Kidney (tissue), 14 donors: ENCODE data around the gene DERL3. TPM values are rescaled to one million over a fixed set of nuclear protein-coding genes. Genes with fewer than 3 reads are reported as not detected.

Experiments used
- DNase-seq, 5 donors: peaks; one replicate each; pipeline ENCODE4 v3.0.0-alpha.2; 2013 to 2020
- FAIRE-seq: peaks from 2 replicates; lab custom pipeline; 2012; peaks lifted over from hg19 to GRCh38; lab: Jason Lieb, UNC
- H3K27ac ChIP-seq, 2 donors: one replicate each; pipeline ENCODE4 v1.7.0; 2013; ENCODE audit warnings: low read depth in 2 of 2, low read length in 2 of 2, inconsistent platforms in 1 of 2
- H3K27me3 ChIP-seq: one replicate; pipeline ENCODE4 v1.7.1; 2013; ENCODE audit warnings: low read length, inconsistent platforms; ENCODE audit not compliant: control insufficient read depth, insufficient read depth
- H3K36me3 ChIP-seq, 3 donors: one replicate each; pipeline versions ENCODE4 v1.7.0 to v1.7.1; 2013; ENCODE audit warnings: low read length in 3 of 3, control low read depth in 1 of 3, inconsistent platforms in 1 of 3; ENCODE audit not compliant: insufficient read depth in 3 of 3, control insufficient read depth in 2 of 3
- H3K4me1 ChIP-seq, 3 donors: one replicate each; pipeline versions ENCODE4 v1.7.0 to v1.7.1; 2013; ENCODE audit warnings: low read length in 3 of 3, inconsistent platforms in 1 of 3, low read depth in 1 of 3; ENCODE audit not compliant: control insufficient read depth in 2 of 3, insufficient read depth in 2 of 3
- H3K4me3 ChIP-seq, 3 donors: one replicate each; pipeline versions ENCODE4 v1.7.0 to v1.8.1; 2013; ENCODE audit warnings: low read length in 3 of 3, control low read depth in 1 of 3, inconsistent platforms in 1 of 3
- H3K9ac ChIP-seq, 3 donors: one replicate each; pipeline versions ENCODE4 v1.7.0 to v1.7.1; 2013; ENCODE audit warnings: low read length in 3 of 3, control low read depth in 1 of 3, inconsistent platforms in 1 of 3
- H3K9me3 ChIP-seq, 3 donors: one replicate each; pipeline versions ENCODE4 v1.7.0 to v1.7.1; 2013; ENCODE audit warnings: low read length in 3 of 3, control low read depth in 1 of 3, inconsistent platforms in 1 of 3; ENCODE audit not compliant: control insufficient read depth in 2 of 3, insufficient read depth in 1 of 3
- CTCF ChIP-seq: IDR thresholded peaks from 3 replicates; pipeline ENCODE4 v1.5.1; 2012; ENCODE audit warnings: mild to moderate bottlenecking, moderate library complexity, borderline replicate concordance; ENCODE audit not compliant: insufficient read depth; ENCODE audit errors: extremely low read depth
- intact Hi-C: fragments of 100-400 bp; cut with DNase I; formaldehyde crosslinking; loops from one replicate; pipeline ENCODE4 v1.11.1; 2022
- polyA plus RNA-seq: library from polyadenylated mRNA; stranded (reverse); fragments of 350-450 nt; fragmentation: Illumina TruSeq; extraction: RNeasy Lipid Tissue Mini Kit (QIAGEN cat#74804); gene quantifications from one replicate; pipeline ENCODE4 v1.2.3, GENCODE V29; 2014; ENCODE audit warnings: low read depth, low replicate concordance; ENCODE audit not compliant: insufficient read depth
- total RNA-seq: library from RNA; stranded (reverse); fragmentation: NEBNext Ultra II Directional; extraction: Animal tissue kit (Norgen Biotek cat#: 25700); gene quantifications from one replicate; pipeline ENCODE4 v1.2.1, GENCODE V29; 2021
- donor health status: control.
- donor health status: control.
- donor health status: control.
- donor health status: control.
- donor health status: control.
- donor health status: DM: yes; HTN: yes; CAD: no.
- donor health status: Normal renal cell carcinoma (clear cell type).

The DERL3 gene
- total and polyA plus RNA-seq, 2 donors from 2014 or later, result 3.1 to 24.7 TPM

DNA sequence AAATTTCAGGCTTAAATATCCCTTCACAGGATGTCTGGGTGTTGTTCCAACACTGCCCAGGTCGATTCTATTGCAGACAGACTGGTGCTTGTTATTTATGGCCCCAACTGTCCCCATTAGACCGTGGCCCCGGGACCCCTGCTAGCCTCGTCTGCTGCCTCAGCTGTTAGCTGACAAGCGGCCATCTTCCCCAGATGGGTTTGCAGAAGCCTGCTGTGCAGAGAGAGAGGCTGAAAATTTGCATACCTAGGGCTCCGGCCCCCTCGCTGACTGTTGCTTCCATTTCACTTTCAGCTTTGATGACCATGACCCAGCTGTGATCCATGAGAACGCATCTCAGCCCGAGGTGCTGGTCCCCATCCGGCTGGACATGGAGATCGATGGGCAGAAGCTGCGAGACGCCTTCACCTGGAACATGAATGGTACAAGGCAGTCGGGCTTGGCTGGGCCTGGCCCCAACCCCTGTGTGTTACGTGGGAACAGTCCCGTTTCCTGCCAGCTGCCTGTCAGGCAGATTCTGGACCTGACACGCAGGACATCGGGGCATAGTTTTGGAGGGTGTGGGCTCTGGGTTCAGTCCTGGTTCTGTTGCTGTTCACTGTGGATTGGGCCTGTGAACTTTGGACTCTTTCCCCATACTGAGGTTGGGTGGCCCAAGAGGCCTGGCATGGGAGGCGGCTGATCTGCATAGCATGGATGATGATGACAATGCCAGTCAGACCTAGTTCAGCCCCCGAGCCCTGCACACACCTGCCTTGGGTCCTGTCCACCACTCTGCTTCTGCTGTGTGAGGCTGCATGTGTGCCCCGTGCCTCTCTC, 35.6 kb downstream of the DERL3 start:
- peaks cover 8 to 56% (median 31%) of the 10 kb centered on the region in 3 donors for H3K36me3 ChIP-seq
- no peak overlapping the region for H3K4me3 ChIP-seq
- DNase-seq, result peak in 1 of 5 donors; percentile 57
- H3K27ac ChIP-seq, result no peak overlapping the region
- no peaks in the 10 kb centered on the region for H3K27me3 ChIP-seq
- intact Hi-C loops, result no loop called here
- no peak for FAIRE-seq
- H3K9ac ChIP-seq, result no peak overlapping the region
- no peaks in the 10 kb centered on the region for H3K4me1 ChIP-seq
- no peaks in the 10 kb centered on the region for H3K9me3 ChIP-seq
- TF ChIP-seq CTCF, result no peak

- FAIRE-seq (no peak), DNase-seq (peak in 1 of 5 donors; percentile 29)
- no peak overlapping the region for H3K27ac ChIP-seq
- intact Hi-C loops, result no loop called here
- H3K9ac ChIP-seq, result no peak overlapping the region
- no peaks in the 10 kb centered on the region for H3K4me1 ChIP-seq
- H3K9me3 ChIP-seq, result no peaks in the 10 kb centered on the region
- H3K36me3 ChIP-seq, result peaks cover 8 to 56% (median 31%) of the 10 kb centered on the region in 3 donors
- H3K4me3 ChIP-seq, result no peak overlapping the region
- no peaks in the 10 kb centered on the region for H3K27me3 ChIP-seq
- TF ChIP-seq CTCF, result no peak
Observed at GRCh38 chr22:23801886-23802377, 36.9 kb downstream of the DERL3 start.

- intact Hi-C loops, result no loop called here
- no peak overlapping the region for H3K9ac ChIP-seq
- peak in 1 of 5 donors; percentile 30 for DNase-seq
- H3K27me3 ChIP-seq, result no peaks in the 10 kb centered on the region
- H3K4me1 ChIP-seq, result no peaks in the 10 kb centered on the region
- H3K9me3 ChIP-seq, result no peaks in the 10 kb centered on the region
- TF ChIP-seq CTCF, result no peak
- H3K4me3 ChIP-seq, result no peak overlapping the region
- FAIRE-seq, result no peak
- no peak overlapping the region for H3K27ac ChIP-seq
- H3K36me3 ChIP-seq, result peaks cover 7 to 58% (median 34%) of the 10 kb centered on the region in 3 donors
Observed at GRCh38 chr22:23801238-23801821, 37.5 kb downstream of the DERL3 start.
